Endometrial microvascular endothelial cells (primary cell): ENCODE measurements around the gene IARS2. TPM values are rescaled to one million over a fixed set of nuclear protein-coding genes. Genes with fewer than 3 reads are reported as not detected.

Source experiments
- total RNA-seq: library from RNA; depleted of rRNA; stranded (reverse); fragments of >200 nt; gene quantifications from one replicate; pipeline ENCODE4 v1.2.3, GENCODE V29; 2015; ENCODE audit errors: inconsistent ontology term

The IARS2 gene
- total RNA-seq, 1 donor from 2014 or later = 106 TPM

Other genes starting within 250 kb of the IARS2 start
- gene SLC30A10, start 165.6 kb upstream of the IARS2 start, total RNA-seq = not detected
- 95.2 TPM for gene EPRS1, start 47.6 kb upstream of the IARS2 start, total RNA-seq
- 37.6 TPM for gene BPNT1, start 4.3 kb upstream of the IARS2 start, total RNA-seq
- 29.3 TPM for gene RAB3GAP2, start 178.3 kb downstream of the IARS2 start, total RNA-seq